HEK293 (cell line): ENCODE results near the gene ATP8B4.
A peak's percentile ranks its signal among the peaks of the same experiment; 100 is the strongest.
"Not testable (repeated sequence)": the region's sequence is repeated elsewhere in the genome, so short reads cannot be mapped to it uniquely, and the experiment has no call there.

Source experiments
- CTCF ChIA-PET: fragments of 350-600 bp; formaldehyde crosslinking; extraction: SDS; loops from one replicate; lab custom pipeline; 2021; ENCODE audit warnings: antibody characterized with exemption; lab: Yijun Ruan, JAX
- POLR2A ChIA-PET: fragments of 300-600 bp; formaldehyde crosslinking; extraction: SDS; loops from one replicate; lab custom pipeline; 2020; ENCODE audit warnings: antibody characterized with exemption, inconsistent platforms; lab: Yijun Ruan, JAX
- H3K27ac ChIP-seq: fragments of 200-500 bp; sonication (Bioruptor generic); 2 replicates; pipeline ENCODE4 v1.5.1; 2014; ENCODE audit warnings: low read depth, low read length, control low read depth, inconsistent platforms; ENCODE audit errors: extremely low read depth
- H3K36me3 ChIP-seq, 2 experiments: fragments of 200-500 bp in 1 of 2; sonication (Bioruptor generic) in 1 of 2; 1 replicate in 1 of 2; 2 replicates in 1 of 2; pipeline ENCODE4 v1.5.1; 2014 to 2017; ENCODE audit warnings: inconsistent platforms in 2 of 2, low read length in 2 of 2; ENCODE audit not compliant: control insufficient read depth in 2 of 2, insufficient read depth in 1 of 2
- H3K4me1 ChIP-seq: fragments of 200-500 bp; sonication (Bioruptor generic); 2 replicates; pipeline ENCODE4 v1.5.1; 2014; ENCODE audit warnings: mild to moderate bottlenecking, low read length, inconsistent platforms; ENCODE audit not compliant: control insufficient read depth, insufficient read depth
- H3K4me3 ChIP-seq: 2 replicates; pipeline ENCODE4 v1.5.1; 2011; ENCODE audit warnings: low read depth, mild to moderate bottlenecking, control low read depth, low read length, moderate library complexity
- H3K9me3 ChIP-seq: fragments of 200-500 bp; sonication (Bioruptor generic); 2 replicates; pipeline ENCODE4 v1.5.1; 2014; ENCODE audit warnings: low read depth, low read length, inconsistent platforms; ENCODE audit not compliant: control insufficient read depth, insufficient read depth
- KLF9 ChIP-seq: fragments of 450-650 bp; formaldehyde crosslinking; IDR thresholded peaks from 2 replicates; pipeline ENCODE4 v1.5.1; 2016; ENCODE audit warnings: missing biosample characterization, missing genetic modification characterization, low read depth
- OSR2 ChIP-seq: fragments of 450-650 bp; formaldehyde crosslinking; IDR thresholded peaks from 2 replicates; pipeline ENCODE4 v1.5.1; 2016; ENCODE audit warnings: missing biosample characterization, missing genetic modification characterization
- ZEB2 ChIP-seq: fragments of 450-650 bp; formaldehyde crosslinking; IDR thresholded peaks from 2 replicates; pipeline ENCODE4 v1.5.1; 2016; ENCODE audit warnings: missing biosample characterization, missing genetic modification characterization
- ZFHX2 ChIP-seq: fragments of 450-650 bp; formaldehyde crosslinking; conservative IDR thresholded peaks from 2 replicates; pipeline ENCODE4 v1.5.1; 2016; ENCODE audit warnings: missing biosample characterization, missing genetic modification characterization
- ZNF10 ChIP-seq: fragments of 450-650 bp; formaldehyde crosslinking; IDR thresholded peaks from 2 replicates; pipeline ENCODE4 v1.5.1; 2017; ENCODE audit warnings: missing biosample characterization, missing genetic modification characterization
- ZNF114 ChIP-seq: fragments of 450-650 bp; formaldehyde crosslinking; IDR thresholded peaks from 2 replicates; pipeline ENCODE4 v1.5.0; 2017; ENCODE audit warnings: missing biosample characterization, missing genetic modification characterization
- ZNF138 ChIP-seq: fragments of 450-650 bp; formaldehyde crosslinking; IDR thresholded peaks from 2 replicates; pipeline ENCODE4 v1.5.1; 2016; ENCODE audit warnings: missing biosample characterization, missing genetic modification characterization, borderline replicate concordance
- ZNF146 ChIP-seq: fragments of 450-650 bp; formaldehyde crosslinking; IDR thresholded peaks from 2 replicates; pipeline ENCODE4 v1.5.1; 2016; ENCODE audit warnings: missing biosample characterization, missing genetic modification characterization
- ZNF266 ChIP-seq: fragments of 450-650 bp; formaldehyde crosslinking; IDR thresholded peaks from 2 replicates; pipeline ENCODE4 v1.5.1; 2016; ENCODE audit warnings: missing biosample characterization, missing genetic modification characterization, low read depth
- ZNF354C ChIP-seq: fragments of 450-650 bp; formaldehyde crosslinking; IDR thresholded peaks from 2 replicates; pipeline ENCODE4 v1.5.1; 2016; ENCODE audit warnings: missing biosample characterization, missing genetic modification characterization, low read depth, borderline replicate concordance
- ZNF544 ChIP-seq: fragments of 450-650 bp; formaldehyde crosslinking; IDR thresholded peaks from 2 replicates; pipeline ENCODE4 v1.5.0; 2017; ENCODE audit warnings: missing biosample characterization, missing genetic modification characterization
- ZNF549 ChIP-seq: fragments of 450-650 bp; IDR thresholded peaks from 2 replicates; pipeline ENCODE4 v1.5.1; 2018; ENCODE audit warnings: missing biosample characterization, missing genetic modification characterization, mild to moderate bottlenecking, inconsistent platforms, moderate library complexity
- ZNF707 ChIP-seq: fragments of 450-650 bp; formaldehyde crosslinking; IDR thresholded peaks from 2 replicates; pipeline ENCODE4 v1.5.1; 2016; ENCODE audit warnings: missing biosample characterization, missing genetic modification characterization
- ZSCAN30 ChIP-seq: fragments of 450-650 bp; IDR thresholded peaks from 2 replicates; pipeline ENCODE4 v1.5.1; 2018; ENCODE audit warnings: missing biosample characterization, mild to moderate bottlenecking, missing genetic modification characterization, moderate library complexity
- TF ChIP-seq, protein P1 (sequence below): fragments of 450-650 bp; formaldehyde crosslinking; IDR thresholded peaks from 2 replicates; pipeline ENCODE4 v1.5.1; 2016; ENCODE audit warnings: missing biosample characterization, missing genetic modification characterization, low read depth
- TF ChIP-seq, protein P2 (sequence below): fragments of 450-650 bp; IDR thresholded peaks from 2 replicates; pipeline ENCODE4 v1.5.1; 2018; ENCODE audit warnings: missing biosample characterization, mild to moderate bottlenecking, missing genetic modification characterization
- TF ChIP-seq, protein P3 (sequence below): fragments of 450-650 bp; formaldehyde crosslinking; IDR thresholded peaks from 2 replicates; pipeline ENCODE4 v1.5.1; 2016; ENCODE audit warnings: missing biosample characterization, missing genetic modification characterization
- TF ChIP-seq, protein P4 (sequence below): fragments of 450-650 bp; formaldehyde crosslinking; IDR thresholded peaks from 2 replicates; pipeline ENCODE4 v1.5.1; 2016; ENCODE audit warnings: missing biosample characterization, missing genetic modification characterization

ATP8B4 gene

DNA sequence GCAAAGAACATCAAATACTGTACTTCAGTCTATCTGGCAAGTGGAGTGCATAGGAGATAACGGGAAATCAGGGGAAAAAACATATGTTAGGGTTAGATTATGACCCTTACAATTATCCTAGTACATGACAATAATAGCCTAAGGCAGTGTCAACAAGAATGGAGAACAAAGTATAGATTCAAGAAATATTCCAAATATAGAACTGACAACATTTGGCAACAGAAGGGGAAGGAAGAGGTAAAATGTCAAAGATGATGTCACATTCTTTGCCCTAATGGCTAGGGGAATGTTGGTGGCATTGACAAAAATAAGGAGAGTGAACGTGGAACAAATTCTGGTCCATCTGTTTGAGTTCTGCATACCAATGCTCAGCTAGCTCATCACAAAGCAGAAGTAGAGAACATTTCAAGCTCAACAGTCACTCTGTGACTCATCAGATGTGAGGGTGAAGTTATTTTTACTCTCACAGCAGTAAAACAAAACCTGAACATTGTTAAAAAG lies 15.5 kb upstream of the ATP8B4 start:
- Histone ChIP-seq H3K27ac (no peak overlapping the region), H3K36me3 (no peaks in the 10 kb centered on the region), H3K9me3 (no peaks in the 10 kb centered on the region), H3K4me3 (no peak overlapping the region), H3K4me1 (no peaks in the 10 kb centered on the region)
- ChIA-PET CTCF (interaction anchor here (0.9 kb wide), 2 partner anchors 17 to 131 kb away, joined by 4 read pairs; no protein-coding TSS in a partner anchor), POLR2A (no interaction called here)
- TF ChIP-seq, protein P1, sequence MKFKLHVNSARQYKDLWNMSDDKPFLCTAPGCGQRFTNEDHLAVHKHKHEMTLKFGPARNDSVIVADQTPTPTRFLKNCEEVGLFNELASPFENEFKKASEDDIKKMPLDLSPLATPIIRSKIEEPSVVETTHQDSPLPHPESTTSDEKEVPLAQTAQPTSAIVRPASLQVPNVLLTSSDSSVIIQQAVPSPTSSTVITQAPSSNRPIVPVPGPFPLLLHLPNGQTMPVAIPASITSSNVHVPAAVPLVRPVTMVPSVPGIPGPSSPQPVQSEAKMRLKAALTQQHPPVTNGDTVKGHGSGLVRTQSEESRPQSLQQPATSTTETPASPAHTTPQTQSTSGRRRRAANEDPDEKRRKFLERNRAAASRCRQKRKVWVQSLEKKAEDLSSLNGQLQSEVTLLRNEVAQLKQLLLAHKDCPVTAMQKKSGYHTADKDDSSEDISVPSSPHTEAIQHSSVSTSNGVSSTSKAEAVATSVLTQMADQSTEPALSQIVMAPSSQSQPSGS (tag by site-specific recombination): 0 out of 2 replicates have a peak, but pooled peaks have one; percentile 35
- TF ChIP-seq ZNF354C: no peak

DNA sequence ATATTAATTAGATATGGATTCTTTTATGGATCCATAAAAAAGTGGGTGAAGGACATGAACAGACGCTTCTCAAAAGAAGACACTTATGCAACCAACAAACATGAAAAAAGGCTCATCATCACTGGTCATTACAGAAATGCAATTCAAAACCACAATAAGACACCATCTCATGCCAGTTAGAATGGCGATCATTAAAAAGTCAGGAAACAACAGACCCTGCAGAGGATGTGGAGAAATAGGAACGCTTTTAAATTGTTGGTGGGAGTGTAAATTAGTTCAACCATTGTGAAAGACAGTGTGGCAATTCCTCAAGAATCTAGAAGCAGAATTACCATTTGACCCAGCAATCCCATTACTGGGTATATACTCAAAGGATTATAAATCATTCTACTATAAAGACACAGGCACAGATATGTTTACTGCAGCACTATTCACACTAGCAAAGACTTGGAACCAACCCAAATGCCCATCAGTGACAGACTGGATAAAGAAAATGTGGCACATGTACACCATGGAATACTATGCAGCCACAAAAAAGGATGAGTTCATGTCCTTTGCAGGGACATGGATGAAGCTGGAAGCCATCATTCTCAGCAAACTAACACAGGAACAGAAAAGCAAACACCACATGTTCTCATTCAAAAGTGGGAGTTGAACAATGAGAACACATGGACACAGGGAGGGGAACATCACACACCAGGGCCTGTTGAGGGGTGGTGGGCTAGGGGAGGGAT lies 13.4 kb upstream of the ATP8B4 start:
- TF ChIP-seq ZNF146 (tag by site-specific recombination): peak; percentile 71; the same call in 1 of the 2 replicates

DNA sequence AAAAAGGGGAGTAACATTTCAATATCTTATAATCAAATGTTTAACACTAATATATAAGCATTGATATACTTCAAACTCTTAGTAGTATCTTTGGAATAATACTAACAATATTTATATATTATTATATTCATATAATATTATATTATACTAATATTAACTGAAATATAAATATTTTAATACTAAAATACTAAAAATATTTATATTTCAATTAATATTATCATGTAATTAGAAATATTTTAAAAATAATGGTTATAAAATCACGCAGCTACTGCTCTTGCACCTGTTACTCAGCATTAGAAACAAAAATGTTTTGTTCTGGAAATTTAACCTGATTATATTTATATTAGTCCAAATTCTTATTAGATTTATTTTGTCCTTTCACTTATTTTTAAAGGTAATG lies 12.6 kb upstream of the ATP8B4 start:
- POLR2A ChIA-PET: interaction anchor here (0.6 kb wide), 1 partner anchor 12 kb away, joined by 10 read pairs; no protein-coding TSS in a partner anchor
- H3K36me3 ChIP-seq: no peaks in the 10 kb centered on the region
- H3K9me3 ChIP-seq: no peaks in the 10 kb centered on the region
- no peak for TF ChIP-seq KLF9 (tag by site-specific recombination)
- TF ChIP-seq, protein P2, sequence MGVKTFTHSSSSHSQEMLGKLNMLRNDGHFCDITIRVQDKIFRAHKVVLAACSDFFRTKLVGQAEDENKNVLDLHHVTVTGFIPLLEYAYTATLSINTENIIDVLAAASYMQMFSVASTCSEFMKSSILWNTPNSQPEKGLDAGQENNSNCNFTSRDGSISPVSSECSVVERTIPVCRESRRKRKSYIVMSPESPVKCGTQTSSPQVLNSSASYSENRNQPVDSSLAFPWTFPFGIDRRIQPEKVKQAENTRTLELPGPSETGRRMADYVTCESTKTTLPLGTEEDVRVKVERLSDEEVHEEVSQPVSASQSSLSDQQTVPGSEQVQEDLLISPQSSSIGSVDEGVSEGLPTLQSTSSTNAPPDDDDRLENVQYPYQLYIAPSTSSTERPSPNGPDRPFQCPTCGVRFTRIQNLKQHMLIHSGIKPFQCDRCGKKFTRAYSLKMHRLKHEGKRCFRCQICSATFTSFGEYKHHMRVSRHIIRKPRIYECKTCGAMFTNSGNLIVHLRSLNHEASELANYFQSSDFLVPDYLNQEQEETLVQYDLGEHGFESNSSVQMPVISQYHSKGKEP (tag by site-specific recombination): no peak
- TF ChIP-seq ZFHX2 (tag by site-specific recombination): no peak
- no peak for TF ChIP-seq ZNF549 (tag by site-specific recombination)
- no peak for TF ChIP-seq ZNF114
- TF ChIP-seq ZEB2 (tag by site-specific recombination): no peak
- TF ChIP-seq ZNF138: no peak
- no peak for TF ChIP-seq ZNF10 (tag by site-specific recombination)
- no peak for TF ChIP-seq ZNF544 (tag by site-specific recombination)
- TF ChIP-seq, protein P3, sequence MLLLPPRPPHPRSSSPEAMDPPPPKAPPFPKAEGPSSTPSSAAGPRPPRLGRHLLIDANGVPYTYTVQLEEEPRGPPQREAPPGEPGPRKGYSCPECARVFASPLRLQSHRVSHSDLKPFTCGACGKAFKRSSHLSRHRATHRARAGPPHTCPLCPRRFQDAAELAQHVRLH (tag by site-specific recombination): no peak
- no peak for TF ChIP-seq ZNF707
- no peak for TF ChIP-seq ZSCAN30 (tag by site-specific recombination)
- TF ChIP-seq, protein P4, sequence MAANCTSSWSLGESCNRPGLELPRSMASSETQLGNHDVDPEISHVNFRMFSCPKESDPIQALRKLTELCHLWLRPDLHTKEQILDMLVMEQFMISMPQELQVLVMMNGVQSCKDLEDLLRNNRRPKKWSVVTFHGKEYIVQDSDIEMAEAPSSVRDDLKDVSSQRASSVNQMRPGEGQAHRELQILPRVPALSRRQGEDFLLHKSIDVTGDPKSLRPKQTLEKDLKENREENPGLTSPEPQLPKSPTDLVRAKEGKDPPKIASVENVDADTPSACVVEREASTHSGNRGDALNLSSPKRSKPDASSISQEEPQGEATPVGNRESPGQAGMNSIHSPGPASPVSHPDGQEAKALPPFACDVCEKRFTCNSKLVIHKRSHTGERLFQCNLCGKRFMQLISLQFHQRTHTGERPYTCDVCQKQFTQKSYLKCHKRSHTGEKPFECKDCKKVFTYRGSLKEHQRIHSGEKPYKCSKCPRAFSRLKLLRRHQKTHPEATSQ: no peak
- TF ChIP-seq ZNF266 (tag by site-specific recombination): no peak
- TF ChIP-seq OSR2 (tag by site-specific recombination): no peak
- no peaks in the 10 kb centered on the region for H3K4me1 ChIP-seq
- H3K27ac ChIP-seq: no peak overlapping the region
- CTCF ChIA-PET: no interaction called here
- no peak overlapping the region for H3K4me3 ChIP-seq

More for the DNA sequence above, 13.4 kb upstream of the ATP8B4 start:
- H3K4me1 ChIP-seq, POLR2A ChIA-PET, H3K36me3 ChIP-seq, H3K4me3 ChIP-seq, CTCF ChIA-PET, H3K9me3 ChIP-seq, H3K27ac ChIP-seq: not testable (repeated sequence)
